ENCODE measurements around the gene LZTS3. TPM values are rescaled to one million over a fixed set of nuclear protein-coding genes. Genes with fewer than 3 reads are reported as not detected.

Gene LZTS3
- total RNA-seq, 1 experiment from 2014 or later, result 6.4 TPM

- no peak overlapping the region for H3K4me3 ChIP-seq (ENCODE audit: low read length)
- H2AFZ ChIP-seq (ENCODE audit: low read length), result no peak overlapping the region
- intact Hi-C loops (cut with micrococcal nuclease), result no loop called here
- TF ChIP-seq EZH2 (IDR thresholded peaks at IDR 0.05; ENCODE audit: low read length, unreplicated experiment), result no peak
- TF ChIP-seq CTCF (conservative IDR thresholded peaks at IDR 0.05; ENCODE audit: low read depth, low read length), result no peak
- TF ChIP-seq EZH2phosphoT487 (IDR thresholded peaks at IDR 0.05; ENCODE audit: borderline replicate concordance, low read length), result no peak
- ATAC-seq, result no peak
- H3K27ac ChIP-seq (ENCODE audit: low read length), result no peak overlapping the region
- H3K36me3 ChIP-seq (ENCODE audit: low read depth, low read length), result peaks cover 73% of the 10 kb centered on the region
- H3F3A ChIP-seq (ENCODE audit: low read length, unreplicated experiment), result no peaks in the 10 kb centered on the region
- H3K4me2 ChIP-seq (ENCODE audit: low read length), result no peak overlapping the region
- BruUV-seq (replicated peaks), result no TSS peak
- H3K9me3 ChIP-seq (ENCODE audit: low read length), result no peaks in the 10 kb centered on the region
- no peak for DNase-seq
- ChIA-PET CTCF (no interaction called here), POLR2A (ENCODE audit: unreplicated experiment) (no interaction called here)
- no peaks in the 10 kb centered on the region for H3K27me3 ChIP-seq (ENCODE audit: low read length)
- no peak overlapping the region for H3K9ac ChIP-seq (ENCODE audit: low read length)
- no peaks in the 10 kb centered on the region for H4K20me1 ChIP-seq (ENCODE audit: low read length)
- H3K4me1 ChIP-seq (ENCODE audit: insufficient read depth, low read length), result no peaks in the 10 kb centered on the region
- H3K79me2 ChIP-seq (ENCODE audit: low read length), result no peaks in the 10 kb centered on the region
- no peaks in the 10 kb centered on the region for H3K9me2 ChIP-seq (replicated peaks; ENCODE audit: low read length)
Measured at GRCh38 chr20:3195590-3196237, 22.4 kb upstream of the LZTS3 start.

- DNase-seq, result no peak
- no TSS peak for BruUV-seq (replicated peaks)
- Histone ChIP-seq H3K4me1 (ENCODE audit: insufficient read depth, low read length) (no peaks in the 10 kb centered on the region), H3F3A (ENCODE audit: low read length, unreplicated experiment) (no peaks in the 10 kb centered on the region), H3K27ac (ENCODE audit: low read length) (no peak overlapping the region), H3K79me2 (ENCODE audit: low read length) (no peaks in the 10 kb centered on the region), H2AFZ (ENCODE audit: low read length) (no peak overlapping the region), H3K4me2 (ENCODE audit: low read length) (no peak overlapping the region), H4K20me1 (ENCODE audit: low read length) (no peaks in the 10 kb centered on the region), H3K4me3 (ENCODE audit: low read length) (no peak overlapping the region), H3K9me3 (ENCODE audit: low read length) (no peaks in the 10 kb centered on the region), H3K9me2 (replicated peaks; ENCODE audit: low read length) (no peaks in the 10 kb centered on the region), H3K9ac (ENCODE audit: low read length) (no peak overlapping the region), H3K27me3 (ENCODE audit: low read length) (no peaks in the 10 kb centered on the region), H3K36me3 (ENCODE audit: low read depth, low read length) (peaks cover 72% of the 10 kb centered on the region)
- intact Hi-C loops (cut with micrococcal nuclease), result no loop called here
- POLR2A ChIA-PET (ENCODE audit: unreplicated experiment), result no interaction called here
- no peak for ATAC-seq
- no peak for TF ChIP-seq CTCF (conservative IDR thresholded peaks at IDR 0.05; ENCODE audit: low read depth, low read length)
- TF ChIP-seq EZH2 (IDR thresholded peaks at IDR 0.05; ENCODE audit: low read length, unreplicated experiment), result no peak
- TF ChIP-seq EZH2phosphoT487 (IDR thresholded peaks at IDR 0.05; ENCODE audit: borderline replicate concordance, low read length), result no peak
- CTCF ChIA-PET, result no interaction called here
Measured at GRCh38 chr20:3194617-3195280, 21.4 kb upstream of the LZTS3 start.
